ENCODE results near the gene CLDN11. TPM values are rescaled to one million over a fixed set of nuclear protein-coding genes. Genes with fewer than 3 reads are reported as not detected.

CLDN11 gene
- total RNA-seq, 6 experiments from 2014 or later, result 0.97 to 5.0 (median 1.5) TPM

DNA sequence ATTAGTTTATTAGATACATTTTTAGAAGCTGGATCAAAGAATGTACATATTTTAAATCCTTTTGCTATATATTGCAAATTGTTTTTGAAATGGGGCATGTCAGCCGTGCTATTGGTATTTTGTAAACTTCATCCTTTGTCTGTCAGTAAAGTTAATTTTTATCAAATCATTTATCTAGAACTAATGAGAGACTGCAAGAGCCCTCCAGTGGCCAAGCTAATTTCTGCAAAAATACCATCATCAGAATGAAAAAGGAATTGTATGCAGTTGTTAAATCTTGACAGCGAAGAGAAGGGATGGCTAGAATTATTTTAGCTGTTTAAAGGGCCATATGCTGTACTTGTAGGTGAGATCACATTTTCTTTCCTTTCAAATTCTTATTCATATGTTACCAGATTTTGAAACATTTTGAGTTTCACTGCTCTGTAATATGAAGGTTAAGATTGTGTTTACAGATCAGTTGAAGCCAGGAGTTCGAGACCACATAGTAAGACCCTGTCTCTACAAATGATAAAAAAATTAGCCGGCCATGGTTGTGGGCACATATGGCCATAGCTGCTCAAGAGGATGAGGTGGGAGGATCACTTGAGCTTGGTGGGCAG lies 8.1 kb upstream of the CLDN11 start:
- DNase-seq, result no peak
- Histone ChIP-seq H3K27me3 (no peaks in the 10 kb centered on the region), H3K36me3 (no peaks in the 10 kb centered on the region), H3K27ac (no peak overlapping the region), H3K4me1 (no peaks in the 10 kb centered on the region), H3K9me3 (no peaks in the 10 kb centered on the region), H3K4me3 (no peak overlapping the region)
- WGBS (ENCODE audit: insufficient coverage, low coverage, low lambda C conversion rate, missing lambda C conversion rate), result 25% methylated on average over 3 of the region's 4 CpGs
- intact Hi-C loops (cut with DNase I), result loop anchor here in 1 of 2 donors (10.0 kb wide), 1 partner anchor 404 kb away; no protein-coding TSS in a partner anchor
- no peak for TF ChIP-seq POLR2A (IDR thresholded peaks at IDR 0.05)
- TF ChIP-seq, protein P1, sequence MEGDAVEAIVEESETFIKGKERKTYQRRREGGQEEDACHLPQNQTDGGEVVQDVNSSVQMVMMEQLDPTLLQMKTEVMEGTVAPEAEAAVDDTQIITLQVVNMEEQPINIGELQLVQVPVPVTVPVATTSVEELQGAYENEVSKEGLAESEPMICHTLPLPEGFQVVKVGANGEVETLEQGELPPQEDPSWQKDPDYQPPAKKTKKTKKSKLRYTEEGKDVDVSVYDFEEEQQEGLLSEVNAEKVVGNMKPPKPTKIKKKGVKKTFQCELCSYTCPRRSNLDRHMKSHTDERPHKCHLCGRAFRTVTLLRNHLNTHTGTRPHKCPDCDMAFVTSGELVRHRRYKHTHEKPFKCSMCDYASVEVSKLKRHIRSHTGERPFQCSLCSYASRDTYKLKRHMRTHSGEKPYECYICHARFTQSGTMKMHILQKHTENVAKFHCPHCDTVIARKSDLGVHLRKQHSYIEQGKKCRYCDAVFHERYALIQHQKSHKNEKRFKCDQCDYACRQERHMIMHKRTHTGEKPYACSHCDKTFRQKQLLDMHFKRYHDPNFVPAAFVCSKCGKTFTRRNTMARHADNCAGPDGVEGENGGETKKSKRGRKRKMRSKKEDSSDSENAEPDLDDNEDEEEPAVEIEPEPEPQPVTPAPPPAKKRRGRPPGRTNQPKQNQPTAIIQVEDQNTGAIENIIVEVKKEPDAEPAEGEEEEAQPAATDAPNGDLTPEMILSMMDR (IDR thresholded peaks at IDR 0.05), result peak; percentile 64 to 80 (median 68)
- peak; percentile 62 to 78 (median 70) for ATAC-seq

- DNase-seq (no peak), ATAC-seq (no peak)
- H3K27me3 ChIP-seq, result no peaks in the 10 kb centered on the region
- WGBS (ENCODE audit: insufficient coverage, low coverage, low lambda C conversion rate, missing lambda C conversion rate), result 89% methylated on average over 4 of the region's 4 CpGs
- no peak overlapping the region for H3K27ac ChIP-seq
- H3K9me3 ChIP-seq, result no peaks in the 10 kb centered on the region
- intact Hi-C loops (cut with DNase I), result loop anchor here in 1 of 2 donors (10.0 kb wide), 1 partner anchor 402 kb away; no protein-coding TSS in a partner anchor
- peaks cover 0 to under 1% (median 0%) of the 10 kb centered on the region in 4 donors for H3K4me1 ChIP-seq
- H3K4me3 ChIP-seq, result no peak overlapping the region
- H3K36me3 ChIP-seq, result no peaks in the 10 kb centered on the region
- TF ChIP-seq, protein P1 (IDR thresholded peaks at IDR 0.05), result no peak
Measured at GRCh38 chr3:170413291-170413690, 5.4 kb upstream of the CLDN11 start.

DNA sequence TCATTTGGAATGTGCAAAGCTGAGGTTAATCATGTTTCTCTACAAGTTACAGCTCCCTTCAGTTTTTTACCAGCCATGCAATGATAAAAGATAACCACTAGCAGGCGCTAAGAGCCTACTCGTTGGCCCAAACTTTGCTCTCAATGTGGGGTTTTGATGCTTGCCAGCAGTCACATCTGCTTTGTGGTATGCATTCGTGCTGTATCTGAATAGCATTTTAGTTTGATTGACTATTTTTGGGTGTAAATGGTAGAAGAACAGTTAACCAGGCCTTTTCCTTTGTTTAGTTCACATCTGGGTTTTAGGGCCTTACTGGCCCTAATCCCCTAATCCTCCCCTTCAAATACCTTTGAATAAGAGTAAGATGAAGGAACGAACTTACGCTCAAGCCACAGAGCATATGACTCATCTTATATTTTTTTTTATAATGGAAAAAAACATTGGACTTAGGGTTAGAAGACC lies 4.4 kb upstream of the CLDN11 start:
- intact Hi-C loops (cut with DNase I), result loop anchor here in 1 of 2 donors (10.0 kb wide), 1 partner anchor 401 kb away; no protein-coding TSS in a partner anchor
- TF ChIP-seq POLR2A (IDR thresholded peaks at IDR 0.05), result no peak
- TF ChIP-seq, protein P1 (IDR thresholded peaks at IDR 0.05), result peak; percentile 96
- H3K36me3 ChIP-seq, result no peaks in the 10 kb centered on the region
- peak; percentile 82 to 91 (median 86) for ATAC-seq
- 34% methylated on average over 5 of the region's 5 CpGs for WGBS (ENCODE audit: insufficient coverage, low coverage, low lambda C conversion rate, missing lambda C conversion rate)
- peaks cover 0 to 8% of the 10 kb centered on the region in 2 donors for H3K27me3 ChIP-seq
- no peaks in the 10 kb centered on the region for H3K9me3 ChIP-seq
- no peak overlapping the region for H3K4me3 ChIP-seq
- H3K27ac ChIP-seq, result no peak overlapping the region
- peaks cover 0 to 10% (median 0%) of the 10 kb centered on the region in 4 donors for H3K4me1 ChIP-seq
- no peak for DNase-seq

- intact Hi-C loops (cut with DNase I), result loop anchor here in 1 of 2 donors (5.0 to 10.0 kb wide), 2 partner anchors 275 to 398 kb away; no protein-coding TSS in a partner anchor
- WGBS (ENCODE audit: insufficient coverage, low coverage, low lambda C conversion rate, missing lambda C conversion rate), result 88% methylated on average over 1 of the region's 1 CpG
- ATAC-seq, result no peak
Measured at GRCh38 chr3:170417090-170417489, 1.6 kb upstream of the CLDN11 start.

GRCh38 chr3:170419557-170420087 lies 954 bp downstream of the CLDN11 start:
- H3K27me3 ChIP-seq, result peaks cover 0 to 8% of the 10 kb centered on the region in 2 donors
- intact Hi-C loops (cut with DNase I), result loop anchor here in 1 of 2 donors (5.0 to 10.0 kb wide), 2 partner anchors 273 to 395 kb away; no protein-coding TSS in a partner anchor
- peak overlapping the region in 1 of 3 donors; percentile 4 for H3K27ac ChIP-seq
- peak overlapping the region; percentile 21 to 51 (median 39) for H3K4me3 ChIP-seq
- peaks cover 0 to 13% (median 0%) of the 10 kb centered on the region in 4 donors for H3K4me1 ChIP-seq
- DNase-seq (no peak), ATAC-seq (peak; percentile 32 to 57 (median 50))
- no peak for TF ChIP-seq POLR2A (IDR thresholded peaks at IDR 0.05)
- TF ChIP-seq, protein P1 (IDR thresholded peaks at IDR 0.05), result no peak
- WGBS (ENCODE audit: insufficient coverage, low coverage, low lambda C conversion rate, missing lambda C conversion rate), result no CpG with 5 or more reads among the region's 58 CpGs
- H3K36me3 ChIP-seq, result no peaks in the 10 kb centered on the region
- H3K9me3 ChIP-seq, result no peaks in the 10 kb centered on the region

More at GRCh38 chr3:170417090-170417489, 1.6 kb upstream of the CLDN11 start:
- no peak for TF ChIP-seq POLR2A (IDR thresholded peaks at IDR 0.05)
- Histone ChIP-seq H3K27me3 (peaks cover 0 to 8% of the 10 kb centered on the region in 2 donors), H3K36me3 (no peaks in the 10 kb centered on the region), H3K4me3 (no peak overlapping the region), H3K4me1 (peaks cover 0 to 13% (median 0%) of the 10 kb centered on the region in 4 donors), H3K27ac (no peak overlapping the region), H3K9me3 (no peaks in the 10 kb centered on the region)
- no peak for DNase-seq

Measured in right lobe of liver (tissue), 6 donors.